ENCODE data around the gene CCDC126. TPM values are rescaled to one million over a fixed set of nuclear protein-coding genes. Genes with fewer than 3 reads are reported as not detected.

CCDC126 gene
- total RNA-seq, 6 experiments from 2014 or later, result 5.9 to 9.8 (median 6.2) TPM

DNA sequence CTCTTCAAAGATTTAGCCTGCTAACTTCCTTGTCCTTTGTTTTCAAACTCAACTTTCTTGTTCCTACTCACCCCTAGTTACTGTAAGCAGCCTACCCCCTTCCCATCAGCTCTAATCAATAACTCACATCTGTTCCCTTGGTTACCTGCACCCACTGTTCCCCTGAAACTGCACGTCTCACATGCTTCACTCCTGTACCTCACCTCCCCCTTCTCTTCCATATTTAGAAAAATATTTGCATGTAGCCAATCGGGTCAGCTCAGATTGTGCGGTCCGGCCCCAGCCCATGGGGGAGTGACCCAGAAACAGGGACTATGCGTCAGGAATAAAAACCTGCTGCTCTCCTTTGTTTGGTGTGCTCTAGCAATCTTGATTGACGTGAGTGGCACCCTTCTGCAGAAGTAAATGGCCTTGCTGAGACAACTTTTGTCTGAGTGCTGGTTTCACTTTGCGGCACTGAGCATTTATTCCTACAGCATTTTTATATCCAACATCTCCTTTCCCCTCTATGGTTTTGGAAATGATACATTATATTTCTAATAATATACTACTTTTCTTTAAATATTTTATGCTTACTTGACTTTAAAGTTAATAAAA lies 61.7 kb downstream of the CCDC126 start:
- no peak overlapping the region for H3K27ac ChIP-seq
- H3K36me3 ChIP-seq, result no peaks in the 10 kb centered on the region
- no peak overlapping the region for H3K4me3 ChIP-seq
- H3K27me3 ChIP-seq, result no peaks in the 10 kb centered on the region
- no peak for ATAC-seq
- intact Hi-C loops (cut with DNase I), result no loop called here
- TF ChIP-seq POLR2A (IDR thresholded peaks at IDR 0.05), result no peak
- TF ChIP-seq, protein P1, sequence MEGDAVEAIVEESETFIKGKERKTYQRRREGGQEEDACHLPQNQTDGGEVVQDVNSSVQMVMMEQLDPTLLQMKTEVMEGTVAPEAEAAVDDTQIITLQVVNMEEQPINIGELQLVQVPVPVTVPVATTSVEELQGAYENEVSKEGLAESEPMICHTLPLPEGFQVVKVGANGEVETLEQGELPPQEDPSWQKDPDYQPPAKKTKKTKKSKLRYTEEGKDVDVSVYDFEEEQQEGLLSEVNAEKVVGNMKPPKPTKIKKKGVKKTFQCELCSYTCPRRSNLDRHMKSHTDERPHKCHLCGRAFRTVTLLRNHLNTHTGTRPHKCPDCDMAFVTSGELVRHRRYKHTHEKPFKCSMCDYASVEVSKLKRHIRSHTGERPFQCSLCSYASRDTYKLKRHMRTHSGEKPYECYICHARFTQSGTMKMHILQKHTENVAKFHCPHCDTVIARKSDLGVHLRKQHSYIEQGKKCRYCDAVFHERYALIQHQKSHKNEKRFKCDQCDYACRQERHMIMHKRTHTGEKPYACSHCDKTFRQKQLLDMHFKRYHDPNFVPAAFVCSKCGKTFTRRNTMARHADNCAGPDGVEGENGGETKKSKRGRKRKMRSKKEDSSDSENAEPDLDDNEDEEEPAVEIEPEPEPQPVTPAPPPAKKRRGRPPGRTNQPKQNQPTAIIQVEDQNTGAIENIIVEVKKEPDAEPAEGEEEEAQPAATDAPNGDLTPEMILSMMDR (IDR thresholded peaks at IDR 0.05), result no peak
- H3K9me3 ChIP-seq, result peaks cover 0 to 4% (median 0%) of the 10 kb centered on the region in 4 donors
- 72% methylated on average over 7 of the region's 7 CpGs for WGBS (ENCODE audit: insufficient coverage, low coverage, low lambda C conversion rate, missing lambda C conversion rate)
- DNase-seq, result no peak
- H3K4me1 ChIP-seq, result no peaks in the 10 kb centered on the region

DNA sequence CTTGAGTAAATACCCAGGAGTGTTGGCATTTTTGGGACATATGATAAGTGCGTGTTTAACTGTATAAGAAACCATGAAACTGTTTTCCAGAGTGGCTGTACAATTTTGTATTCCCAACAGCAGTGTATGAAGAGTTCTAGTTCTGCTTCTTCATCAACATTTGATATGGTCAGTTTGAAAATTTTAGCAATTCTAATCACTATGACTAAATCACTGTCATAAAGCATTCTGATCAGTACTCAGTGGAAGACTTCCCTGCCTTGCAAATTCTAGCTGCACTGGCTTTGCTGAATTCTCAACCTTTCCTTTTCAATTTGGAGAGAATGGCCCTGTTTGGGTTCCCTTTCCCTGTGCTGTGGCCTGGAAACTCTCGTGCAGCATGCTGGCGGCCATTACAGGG lies 64.2 kb downstream of the CCDC126 start:
- Histone ChIP-seq H3K27ac (no peak overlapping the region), H3K36me3 (no peaks in the 10 kb centered on the region), H3K4me1 (no peaks in the 10 kb centered on the region), H3K9me3 (no peaks in the 10 kb centered on the region), H3K27me3 (no peaks in the 10 kb centered on the region), H3K4me3 (no peak overlapping the region)
- ATAC-seq (no peak), DNase-seq (no peak)
- WGBS (ENCODE audit: insufficient coverage, low coverage, low lambda C conversion rate, missing lambda C conversion rate), result 81% methylated on average over 3 of the region's 3 CpGs
- intact Hi-C loops (cut with DNase I), result no loop called here
- TF ChIP-seq POLR2A (IDR thresholded peaks at IDR 0.05), result no peak
- TF ChIP-seq, protein P1 (IDR thresholded peaks at IDR 0.05), result no peak

DNA sequence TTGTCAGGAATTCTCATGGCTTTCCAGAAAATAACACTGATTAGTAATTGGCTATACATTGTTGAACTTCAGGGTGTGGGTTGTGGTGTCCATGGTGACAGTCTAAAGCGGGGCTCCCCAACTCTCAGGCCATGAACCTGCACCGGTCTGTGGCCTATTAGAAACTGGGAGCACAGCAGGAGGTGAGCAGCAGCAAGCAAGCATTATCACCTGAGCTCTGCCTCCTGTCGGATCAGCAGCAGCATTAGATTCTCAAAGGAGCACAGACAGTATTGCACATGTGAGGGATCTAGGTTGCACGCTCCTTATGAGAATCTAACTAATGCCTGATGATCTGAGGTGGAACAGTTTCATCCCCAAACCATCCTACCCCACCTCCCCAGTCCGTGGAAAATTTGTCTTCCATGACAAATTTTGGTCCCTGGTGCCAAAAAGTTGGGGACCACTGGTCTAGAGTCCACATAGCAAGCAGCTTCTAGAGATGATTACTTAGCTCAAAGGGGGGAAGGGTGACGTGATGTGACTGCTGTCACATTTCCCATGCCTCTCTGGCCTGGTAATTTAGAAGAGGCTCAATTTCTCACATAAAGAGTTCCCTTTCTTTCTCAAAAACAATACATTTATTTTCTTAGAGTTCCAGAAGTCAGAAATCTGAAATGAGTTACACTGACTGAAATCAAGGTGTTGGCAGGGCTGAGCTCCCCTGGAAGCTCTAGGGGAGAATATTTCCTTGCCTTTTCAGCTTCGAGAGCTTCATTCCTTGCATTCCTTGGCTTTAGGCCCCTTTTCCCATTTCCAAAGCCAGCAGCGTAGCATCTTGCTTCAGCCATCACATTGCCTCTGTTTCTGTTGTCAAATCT lies 65.2 kb downstream of the CCDC126 start:
- DNase-seq, result no peak
- Histone ChIP-seq H3K36me3 (no peaks in the 10 kb centered on the region), H3K27ac (no peak overlapping the region), H3K4me1 (no peaks in the 10 kb centered on the region), H3K27me3 (no peaks in the 10 kb centered on the region), H3K4me3 (no peak overlapping the region), H3K9me3 (no peaks in the 10 kb centered on the region)
- WGBS (ENCODE audit: insufficient coverage, low coverage, low lambda C conversion rate, missing lambda C conversion rate), result 81% methylated on average over 7 of the region's 8 CpGs
- TF ChIP-seq POLR2A (IDR thresholded peaks at IDR 0.05), result no peak
- TF ChIP-seq, protein P1 (IDR thresholded peaks at IDR 0.05), result no peak
- no peak for ATAC-seq
- intact Hi-C loops (cut with DNase I), result no loop called here

DNA sequence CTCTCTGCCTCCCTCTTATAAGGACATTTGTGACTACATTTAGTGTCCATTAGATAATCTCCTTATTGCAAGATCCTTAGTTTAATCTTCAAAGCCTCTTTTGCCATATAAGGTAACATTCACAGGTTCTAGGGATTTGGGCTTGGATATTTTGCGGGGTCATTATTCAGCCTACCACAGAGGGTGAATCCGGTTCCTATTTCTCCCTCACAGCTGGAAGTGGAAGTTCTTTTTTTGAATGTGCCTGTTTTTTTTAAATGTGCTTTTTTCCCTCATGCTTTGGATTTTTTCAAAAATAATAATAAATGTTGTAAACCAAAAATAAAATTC lies 65.8 kb downstream of the CCDC126 start:
- TF ChIP-seq, protein P1 (IDR thresholded peaks at IDR 0.05), result no peak
- TF ChIP-seq POLR2A (IDR thresholded peaks at IDR 0.05), result no peak
- DNase-seq (no peak), ATAC-seq (no peak)
- 85% methylated on average over 2 of the region's 2 CpGs for WGBS (ENCODE audit: insufficient coverage, low coverage, low lambda C conversion rate, missing lambda C conversion rate)
- Histone ChIP-seq H3K27me3 (no peaks in the 10 kb centered on the region), H3K36me3 (no peaks in the 10 kb centered on the region), H3K9me3 (no peaks in the 10 kb centered on the region), H3K27ac (no peak overlapping the region), H3K4me3 (no peak overlapping the region), H3K4me1 (no peaks in the 10 kb centered on the region)
- intact Hi-C loops (cut with DNase I), result no loop called here
